ENCODE results near the gene LONP1. TPM values are rescaled to one million over a fixed set of nuclear protein-coding genes. Genes with fewer than 3 reads are reported as not detected.
"Not testable (repeated sequence)": the region's sequence is repeated elsewhere in the genome, so short reads cannot be mapped to it uniquely, and the experiment has no call there.

The LONP1 gene
- total RNA-seq, 1 donor from 2014 or later: 77.8 TPM

DNA sequence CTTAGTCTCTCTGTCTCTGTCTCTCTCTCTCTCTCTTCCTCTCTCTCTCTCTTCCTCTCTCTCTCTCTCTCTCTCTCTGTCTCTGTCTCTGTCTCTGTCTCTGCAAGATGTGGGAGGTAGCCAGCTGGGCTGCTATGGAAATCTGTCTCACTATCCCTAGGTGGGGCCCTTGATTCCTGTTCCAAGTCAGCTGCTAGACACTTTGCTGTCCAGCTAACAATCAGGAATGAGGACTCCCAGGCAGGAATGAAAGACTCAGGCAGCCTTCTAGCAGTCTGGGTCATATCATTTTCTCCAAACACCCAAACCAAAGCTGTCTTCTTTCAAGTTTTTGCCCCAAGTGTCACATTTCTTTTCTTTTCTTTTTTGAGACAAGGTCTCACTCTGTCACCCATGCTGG, 23.7 kb upstream of the LONP1 start:
- FAIRE-seq: no peak
- Histone ChIP-seq H3K9me3 (ENCODE audit: insufficient read depth, low read depth, low read length) (no peaks in the 10 kb centered on the region), H3K27ac (ENCODE audit: low read depth, low read length) (no peak overlapping the region), H3K9ac (ENCODE audit: low read length) (no peak overlapping the region), H2AFZ (ENCODE audit: low read depth, low read length) (no peak overlapping the region), H3K4me2 (ENCODE audit: low read length) (no peak overlapping the region), H3K27me3 (ENCODE audit: insufficient read depth, low read length) (peaks cover 2% of the 10 kb centered on the region), H3K79me2 (ENCODE audit: insufficient read depth, low read length) (no peaks in the 10 kb centered on the region), H3K36me3 (ENCODE audit: insufficient read depth, low read length) (no peaks in the 10 kb centered on the region), H3K4me1 (ENCODE audit: insufficient read depth, low read length) (no peaks in the 10 kb centered on the region), H3K4me3 (ENCODE audit: insufficient read depth, low read depth, low read length) (no peak overlapping the region), H4K20me1 (ENCODE audit: insufficient read depth, low read length) (no peaks in the 10 kb centered on the region)
- Mint-ChIP-seq H3K4me1 (ENCODE audit: low read depth, unreplicated experiment) (no peaks in the 10 kb centered on the region), H3K4me3 (ENCODE audit: unreplicated experiment) (no peak overlapping the region), H3K9me3 (ENCODE audit: unreplicated experiment) (peaks cover 3% of the 10 kb centered on the region), H3K36me3 (ENCODE audit: low read depth, unreplicated experiment) (no peaks in the 10 kb centered on the region), H3K27me3 (ENCODE audit: low read depth, unreplicated experiment) (peaks cover 20% of the 10 kb centered on the region), H3K27ac (ENCODE audit: unreplicated experiment) (no peak overlapping the region)
- DNase-seq (ENCODE audit: low read depth): no peak
- TF ChIP-seq EZH2 (IDR thresholded peaks at IDR 0.05; ENCODE audit: insufficient read depth, low read length) (no peak), CTCF (IDR thresholded peaks at IDR 0.05; ENCODE audit: insufficient read depth, low read depth, low read length) (no peak)

DNA sequence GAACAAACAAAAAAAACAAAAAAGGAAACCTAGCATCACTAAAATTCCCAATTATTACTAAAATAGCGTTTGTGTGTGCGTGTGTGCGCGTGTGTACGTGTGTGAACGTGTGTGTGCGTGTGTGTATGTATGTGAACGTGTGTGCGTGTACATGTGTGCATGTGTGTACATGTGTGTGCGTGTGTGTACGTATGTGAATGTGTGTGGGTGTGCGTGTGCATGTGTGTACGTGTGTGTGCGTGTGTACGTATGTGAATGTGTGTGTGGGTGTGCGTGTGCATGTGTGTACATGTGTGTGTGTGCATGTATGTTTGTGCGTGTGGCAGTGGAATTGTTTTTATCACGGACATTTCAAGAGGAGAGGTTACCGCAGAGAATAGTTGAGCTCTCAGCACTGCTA, 22.1 kb upstream of the LONP1 start:
- no peaks in the 10 kb centered on the region for H3K79me2 ChIP-seq (ENCODE audit: insufficient read depth, low read length)
- H3K9me3 Mint-ChIP-seq (ENCODE audit: unreplicated experiment): peaks cover 3% of the 10 kb centered on the region
- no peak overlapping the region for H2AFZ ChIP-seq (ENCODE audit: low read depth, low read length)
- no peak overlapping the region for H3K27ac ChIP-seq (ENCODE audit: low read depth, low read length)
- no peaks in the 10 kb centered on the region for H3K36me3 Mint-ChIP-seq (ENCODE audit: low read depth, unreplicated experiment)
- H3K36me3 ChIP-seq (ENCODE audit: insufficient read depth, low read length): no peaks in the 10 kb centered on the region
- no peak overlapping the region for H3K4me3 ChIP-seq (ENCODE audit: insufficient read depth, low read depth, low read length)
- no peak overlapping the region for H3K27ac Mint-ChIP-seq (ENCODE audit: unreplicated experiment)
- no peaks in the 10 kb centered on the region for H4K20me1 ChIP-seq (ENCODE audit: insufficient read depth, low read length)
- H3K27me3 ChIP-seq (ENCODE audit: insufficient read depth, low read length): peaks cover 2% of the 10 kb centered on the region
- no peak overlapping the region for H3K9ac ChIP-seq (ENCODE audit: low read length)
- H3K9me3 ChIP-seq (ENCODE audit: insufficient read depth, low read depth, low read length): no peaks in the 10 kb centered on the region
- no peaks in the 10 kb centered on the region for H3K4me1 ChIP-seq (ENCODE audit: insufficient read depth, low read length)
- TF ChIP-seq CTCF (IDR thresholded peaks at IDR 0.05; ENCODE audit: insufficient read depth, low read depth, low read length) (no peak), EZH2 (IDR thresholded peaks at IDR 0.05; ENCODE audit: insufficient read depth, low read length) (no peak)
- H3K4me2 ChIP-seq (ENCODE audit: low read length): no peak overlapping the region
- DNase-seq (ENCODE audit: low read depth) (no peak), FAIRE-seq (no peak)
- H3K4me1 Mint-ChIP-seq (ENCODE audit: low read depth, unreplicated experiment): no peaks in the 10 kb centered on the region
- no peak overlapping the region for H3K4me3 Mint-ChIP-seq (ENCODE audit: unreplicated experiment)
- H3K27me3 Mint-ChIP-seq (ENCODE audit: low read depth, unreplicated experiment): peaks cover 19% of the 10 kb centered on the region

DNA sequence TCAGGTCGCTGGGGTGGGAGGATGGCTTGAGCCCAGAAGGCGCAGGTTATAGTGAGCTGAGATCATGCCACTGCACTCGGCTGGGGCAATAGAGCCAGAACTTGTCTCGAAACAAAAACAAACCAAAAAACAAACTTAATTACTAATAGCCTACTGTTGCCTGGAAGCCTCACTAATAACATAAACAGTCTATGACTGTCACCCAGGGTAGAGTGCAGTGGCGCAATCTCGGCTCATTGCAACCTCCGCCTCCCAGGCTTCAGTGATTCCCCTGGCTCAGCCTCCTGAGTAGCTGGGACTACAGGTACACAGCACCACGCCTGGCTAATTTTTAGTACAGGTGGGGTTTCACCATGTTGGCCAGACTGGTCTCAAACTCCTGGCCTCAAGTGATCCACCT, 18.5 kb upstream of the LONP1 start:
- Histone ChIP-seq H3K4me1 (ENCODE audit: insufficient read depth, low read length) (no peaks in the 10 kb centered on the region), H3K9ac (ENCODE audit: low read length) (no peak overlapping the region), H3K79me2 (ENCODE audit: insufficient read depth, low read length) (no peaks in the 10 kb centered on the region), H2AFZ (ENCODE audit: low read depth, low read length) (no peak overlapping the region), H4K20me1 (ENCODE audit: insufficient read depth, low read length) (no peaks in the 10 kb centered on the region), H3K27me3 (ENCODE audit: insufficient read depth, low read length) (no peaks in the 10 kb centered on the region), H3K9me3 (ENCODE audit: insufficient read depth, low read depth, low read length) (no peaks in the 10 kb centered on the region), H3K4me3 (ENCODE audit: insufficient read depth, low read depth, low read length) (no peak overlapping the region), H3K27ac (ENCODE audit: low read depth, low read length) (no peak overlapping the region), H3K36me3 (ENCODE audit: insufficient read depth, low read length) (no peaks in the 10 kb centered on the region), H3K4me2 (ENCODE audit: low read length) (no peak overlapping the region)
- H3K27me3 Mint-ChIP-seq (ENCODE audit: low read depth, unreplicated experiment): peaks cover 13% of the 10 kb centered on the region
- H3K9me3 Mint-ChIP-seq (ENCODE audit: unreplicated experiment): peaks cover 3% of the 10 kb centered on the region
- TF ChIP-seq EZH2 (IDR thresholded peaks at IDR 0.05; ENCODE audit: insufficient read depth, low read length) (no peak), CTCF (IDR thresholded peaks at IDR 0.05; ENCODE audit: insufficient read depth, low read depth, low read length) (no peak)
- FAIRE-seq (no peak), DNase-seq (ENCODE audit: low read depth) (no peak)
- H3K36me3 Mint-ChIP-seq (ENCODE audit: low read depth, unreplicated experiment): no peaks in the 10 kb centered on the region
- no peak overlapping the region for H3K4me3 Mint-ChIP-seq (ENCODE audit: unreplicated experiment)
- H3K4me1 Mint-ChIP-seq (ENCODE audit: low read depth, unreplicated experiment): no peaks in the 10 kb centered on the region
- no peak overlapping the region for H3K27ac Mint-ChIP-seq (ENCODE audit: unreplicated experiment)

- H3K4me3 Mint-ChIP-seq (ENCODE audit: unreplicated experiment); H3K27me3 ChIP-seq (ENCODE audit: insufficient read depth, low read length); H3K9me3 ChIP-seq (ENCODE audit: insufficient read depth, low read depth, low read length); H3K36me3 ChIP-seq (ENCODE audit: insufficient read depth, low read length); H3K9me3 Mint-ChIP-seq (ENCODE audit: unreplicated experiment); H3K4me1 ChIP-seq (ENCODE audit: insufficient read depth, low read length); H3K27ac ChIP-seq (ENCODE audit: low read depth, low read length); H3K27ac Mint-ChIP-seq (ENCODE audit: unreplicated experiment); H3K9ac ChIP-seq (ENCODE audit: low read length); H2AFZ ChIP-seq (ENCODE audit: low read depth, low read length); H3K79me2 ChIP-seq (ENCODE audit: insufficient read depth, low read length); DNase-seq (ENCODE audit: low read depth); H3K4me1 Mint-ChIP-seq (ENCODE audit: low read depth, unreplicated experiment); H4K20me1 ChIP-seq (ENCODE audit: insufficient read depth, low read length); H3K4me2 ChIP-seq (ENCODE audit: low read length); H3K4me3 ChIP-seq (ENCODE audit: insufficient read depth, low read depth, low read length); FAIRE-seq; H3K36me3 Mint-ChIP-seq (ENCODE audit: low read depth, unreplicated experiment): not testable (repeated sequence)
- peaks cover 12% of the 10 kb centered on the region for H3K27me3 Mint-ChIP-seq (ENCODE audit: low read depth, unreplicated experiment)
Measured at GRCh38 chr19:5733172-5733571, 13.2 kb upstream of the LONP1 start.
